T-helper 9 cell (primary cell): ENCODE data around the gene PPP1CA.

Source experiments
- DNase-seq: peaks from one replicate; pipeline ENCODE4 v3.0.0-alpha.2; 2020

PPP1CA gene

DNA sequence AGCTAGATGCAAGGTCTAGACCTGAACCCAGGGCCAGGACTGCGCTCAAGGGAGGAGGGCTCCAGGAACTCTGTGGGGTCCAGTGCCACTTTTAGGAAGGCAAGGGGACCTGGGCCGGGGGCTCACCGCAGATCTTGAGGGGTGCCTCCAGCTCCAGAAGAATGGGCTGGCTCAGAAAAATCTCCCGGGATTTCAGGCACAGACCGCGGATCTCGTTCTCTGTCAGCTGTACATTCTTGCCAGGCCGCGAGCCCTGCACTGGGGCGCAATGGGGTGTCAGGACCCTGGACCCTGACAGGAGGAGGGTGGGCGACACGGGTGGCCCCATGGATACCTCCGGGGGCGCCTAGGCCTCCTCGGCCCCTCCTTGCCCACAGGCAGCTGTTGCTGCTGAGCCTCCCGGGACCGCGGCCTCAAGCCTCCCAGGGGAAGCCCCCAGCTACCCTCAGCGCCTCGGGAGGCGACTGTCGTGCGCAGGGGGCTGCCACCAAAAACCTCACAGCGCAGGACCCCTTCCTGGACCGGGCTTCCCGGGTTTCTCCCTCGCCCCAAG lies 640 bp downstream of the PPP1CA start:
- DNase-seq: no peak

DNA sequence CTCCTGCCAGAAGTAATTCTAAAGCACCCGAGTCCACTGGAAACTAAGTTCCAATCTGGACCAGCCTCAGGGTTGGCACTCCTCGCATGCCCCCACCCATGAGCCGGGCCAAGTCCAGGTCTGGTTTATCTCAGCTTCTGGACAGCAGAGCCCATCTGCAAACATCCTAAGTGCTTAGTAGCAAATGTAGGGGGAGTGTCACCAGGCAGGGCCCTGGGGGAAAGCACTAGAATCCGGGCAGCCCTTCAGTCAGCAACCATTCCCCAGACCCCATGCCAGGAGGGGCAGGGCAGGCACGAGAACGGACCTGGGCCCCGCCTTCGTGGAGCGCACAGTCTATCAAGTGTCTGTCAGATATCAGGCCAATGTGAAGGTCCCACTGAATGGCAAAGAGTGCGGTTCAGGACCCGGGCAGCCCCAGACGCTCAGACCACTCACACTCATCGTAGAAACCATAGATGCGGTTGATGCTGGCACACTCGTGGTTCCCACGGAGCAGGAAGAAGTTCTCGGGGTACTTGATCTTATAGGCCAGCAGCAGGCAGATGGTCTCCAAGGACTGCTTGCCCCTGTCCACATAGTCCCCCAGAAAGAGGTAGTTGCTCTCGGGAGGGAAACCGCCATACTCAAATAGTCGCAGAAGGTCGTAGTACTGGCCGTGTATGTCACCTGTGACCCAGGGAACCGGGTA lies 1.3 kb downstream of the PPP1CA start:
- no peak for DNase-seq

DNA sequence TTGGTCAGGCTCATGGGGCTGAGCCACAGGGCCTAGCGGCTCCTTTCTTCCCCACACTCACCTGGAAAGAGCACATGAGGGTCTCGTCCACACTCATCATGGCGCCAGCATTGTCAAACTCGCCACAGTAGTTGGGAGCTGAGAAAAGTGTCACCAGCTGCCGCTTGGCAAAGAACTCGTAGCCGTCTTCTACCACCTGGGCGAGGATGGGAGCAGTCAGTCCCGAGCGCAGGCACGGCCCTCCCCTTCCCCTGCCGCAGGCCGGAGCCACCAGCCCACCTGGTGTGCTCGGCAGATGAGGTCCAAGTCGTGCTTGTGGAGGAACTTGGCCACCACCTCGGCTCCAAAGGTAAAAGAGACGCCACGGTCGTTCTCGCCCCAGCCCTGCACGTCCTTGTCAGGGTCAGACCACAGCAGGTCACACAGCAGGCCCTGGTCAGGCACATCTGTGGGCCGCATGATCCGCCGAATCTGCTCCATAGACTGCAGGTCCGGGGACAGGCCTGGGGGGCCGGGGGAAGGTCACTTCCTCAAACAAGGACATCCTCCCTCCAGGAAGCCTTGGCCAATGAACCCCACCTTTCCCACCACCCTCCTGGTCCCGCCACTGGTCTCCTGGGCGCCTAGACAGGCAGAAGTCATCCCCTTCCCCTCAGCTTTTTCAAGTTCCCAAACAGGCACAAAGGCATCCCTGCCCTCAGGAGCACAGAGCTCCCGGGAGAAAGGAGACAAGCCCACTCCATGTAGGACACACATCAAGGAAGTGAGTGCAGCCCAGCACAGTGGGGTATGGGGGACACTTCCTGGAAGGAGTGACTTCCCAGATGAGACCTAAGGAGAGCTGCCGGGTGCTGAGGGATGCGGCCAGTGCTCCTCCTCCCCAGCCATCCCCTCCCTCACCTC lies 2.7 kb downstream of the PPP1CA start:
- no peak for DNase-seq

DNA sequence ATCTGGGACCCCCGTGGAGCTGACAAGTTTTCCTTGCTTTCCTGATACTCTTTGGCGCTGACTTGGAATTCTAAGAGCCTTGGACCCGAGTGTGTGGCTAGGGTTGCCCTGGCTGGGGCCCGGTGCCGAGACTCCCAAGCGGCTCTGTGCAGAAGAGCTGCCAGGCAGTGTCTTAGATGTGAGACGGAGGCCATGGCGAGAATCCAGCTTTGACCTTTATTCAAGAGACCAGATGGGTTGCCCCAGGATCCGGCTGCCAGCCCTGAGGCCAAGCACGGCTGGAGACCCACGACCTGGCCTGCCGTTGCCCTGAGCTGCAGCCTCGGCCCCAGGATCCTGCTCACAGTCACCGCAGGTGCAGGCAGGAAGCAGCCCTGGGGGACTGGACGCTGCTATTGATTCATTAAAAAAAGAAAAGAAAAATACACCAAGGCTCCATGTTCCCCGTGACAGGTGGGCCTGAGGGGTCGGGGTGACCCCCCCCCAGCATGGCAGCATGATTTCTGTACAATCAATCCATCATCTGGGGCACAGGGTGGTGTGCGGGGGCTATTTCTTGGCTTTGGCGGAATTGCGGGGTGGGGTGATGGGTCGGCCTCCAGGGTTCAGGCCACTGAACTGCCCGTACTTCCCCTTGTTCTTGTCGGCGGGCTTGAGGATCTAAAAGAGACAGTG lies 3.5 kb downstream of the PPP1CA start:
- DNase-seq: no peak

DNA sequence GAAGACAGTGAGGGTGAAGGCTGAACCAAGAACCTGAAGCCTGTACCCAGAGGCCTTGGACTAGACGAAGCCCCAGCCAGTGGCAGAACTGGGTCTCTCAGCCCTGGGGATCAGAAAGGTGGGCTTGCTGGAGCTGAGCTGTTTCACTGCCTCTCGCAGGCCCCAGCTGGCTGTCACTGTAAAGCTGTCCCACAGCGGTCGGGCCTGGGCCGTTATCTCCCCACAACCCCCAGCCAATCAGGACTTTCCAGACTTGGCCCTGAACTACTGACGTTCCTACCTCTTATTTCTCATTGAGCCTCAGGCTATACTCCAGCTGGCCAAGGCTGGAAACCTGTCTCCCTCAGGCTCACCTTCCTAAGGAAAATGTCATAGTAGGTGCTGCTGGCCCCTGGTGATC lies 4.1 kb downstream of the PPP1CA start:
- DNase-seq: no peak

DNA sequence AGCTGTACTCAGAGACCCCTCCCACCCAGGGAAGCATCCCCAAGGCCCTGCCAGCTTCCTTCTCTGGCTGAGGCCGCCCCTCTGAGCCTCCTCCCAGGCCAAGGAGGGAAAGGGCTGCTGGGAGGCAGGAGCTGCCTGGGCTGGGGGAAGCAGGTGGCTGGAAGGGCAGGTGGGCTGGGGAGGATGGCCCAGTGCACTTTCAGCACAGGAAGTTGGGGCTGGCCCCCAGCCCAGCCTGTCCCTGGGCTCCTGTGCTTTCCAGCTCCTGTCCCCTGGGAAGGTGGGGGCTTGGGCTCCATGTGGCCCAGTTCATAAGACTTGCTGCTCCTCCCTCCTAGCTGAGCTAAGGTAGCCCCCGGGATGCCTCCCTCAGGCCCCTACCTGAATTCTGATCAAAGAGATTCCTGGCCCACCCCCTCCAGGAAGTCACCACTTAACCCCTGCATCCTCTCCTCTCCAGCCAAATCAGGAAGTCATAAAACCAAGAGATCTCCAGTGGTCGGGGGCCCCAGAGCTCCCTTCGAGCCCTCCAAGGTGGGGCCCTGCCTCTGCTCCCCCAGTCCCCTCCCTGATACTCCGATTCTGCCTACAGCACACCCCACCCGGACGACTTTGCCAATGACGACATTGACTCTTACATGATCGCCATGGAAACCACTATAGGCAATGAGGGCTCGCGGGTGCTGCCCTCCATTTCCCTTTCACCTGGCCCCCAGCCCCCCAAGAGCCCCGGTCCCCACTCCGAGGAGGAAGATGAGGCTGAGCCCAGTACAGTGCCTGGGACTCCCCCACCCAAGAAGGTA lies 4.9 kb downstream of the PPP1CA start:
- DNase-seq: no peak

DNA sequence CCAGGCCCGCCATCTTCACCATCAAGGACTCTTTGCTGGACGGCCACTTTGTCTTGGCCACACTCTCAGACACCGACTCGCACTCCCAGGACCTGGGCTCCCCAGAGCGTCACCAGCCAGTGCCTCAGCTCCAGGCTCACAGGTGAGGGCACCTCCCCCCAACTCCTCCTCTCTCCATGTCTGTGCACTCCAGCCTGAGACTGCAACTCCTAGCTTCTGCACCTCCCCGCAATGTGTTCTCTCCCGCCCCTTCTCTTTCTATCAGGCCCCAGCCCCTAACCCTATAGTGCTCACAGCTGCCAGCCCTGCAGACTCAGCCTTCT lies 5.4 kb downstream of the PPP1CA start:
- DNase-seq: no peak

DNA sequence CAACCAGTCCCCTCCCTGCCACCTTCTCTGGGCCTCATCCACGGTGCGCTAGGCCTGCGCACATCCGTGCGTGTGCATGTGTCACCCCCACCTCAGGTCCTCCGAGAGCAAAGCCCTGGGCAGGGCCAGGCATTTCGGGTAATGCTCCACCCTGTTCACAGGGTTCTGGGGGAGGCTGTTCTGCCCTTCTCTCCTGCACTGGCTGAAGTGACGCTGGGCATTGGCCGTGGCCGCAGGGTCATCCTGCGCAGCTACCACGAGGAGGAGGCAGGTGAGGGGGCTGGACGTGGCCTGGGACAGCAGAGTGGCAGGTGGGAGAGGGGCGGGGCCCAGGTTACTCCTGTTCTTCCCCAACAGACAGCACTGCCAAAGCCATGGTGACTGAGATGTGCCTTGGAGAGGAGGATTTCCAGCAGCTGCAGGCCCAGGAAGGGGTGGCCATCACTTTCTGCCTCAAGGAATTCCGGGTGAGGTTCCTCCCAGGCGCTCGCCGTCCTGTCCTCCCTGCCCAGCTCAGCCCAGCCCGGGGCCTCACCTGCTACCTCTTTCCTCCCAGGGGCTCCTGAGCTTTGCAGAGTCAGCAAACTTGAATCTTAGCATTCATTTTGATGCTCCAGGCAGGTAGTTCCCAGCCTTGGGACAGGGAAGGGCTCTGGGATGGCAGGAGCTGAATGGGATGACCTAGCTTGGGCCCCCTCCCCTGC lies 6.0 kb downstream of the PPP1CA start:
- DNase-seq: no peak

DNA sequence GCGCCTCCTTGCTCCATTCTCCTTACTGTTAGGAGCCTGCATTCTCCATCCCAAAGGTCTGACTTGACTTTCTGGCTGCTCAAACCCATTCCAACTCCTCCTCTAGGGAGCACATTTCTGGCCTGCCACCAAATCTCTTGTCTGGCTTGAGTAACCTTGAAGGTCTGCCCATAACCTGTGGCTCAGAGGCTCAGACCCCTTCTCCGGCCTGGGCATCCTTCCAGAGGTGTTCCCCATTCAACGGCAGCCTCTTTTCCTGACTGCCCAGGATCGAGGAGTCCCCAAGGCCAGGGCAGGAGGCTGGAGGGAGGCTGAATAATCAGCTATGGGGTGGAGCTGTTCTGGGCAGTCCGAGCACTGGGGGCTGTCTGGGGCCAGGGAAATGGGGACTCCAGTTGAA lies 7.7 kb downstream of the PPP1CA start:
- no peak for DNase-seq

DNA sequence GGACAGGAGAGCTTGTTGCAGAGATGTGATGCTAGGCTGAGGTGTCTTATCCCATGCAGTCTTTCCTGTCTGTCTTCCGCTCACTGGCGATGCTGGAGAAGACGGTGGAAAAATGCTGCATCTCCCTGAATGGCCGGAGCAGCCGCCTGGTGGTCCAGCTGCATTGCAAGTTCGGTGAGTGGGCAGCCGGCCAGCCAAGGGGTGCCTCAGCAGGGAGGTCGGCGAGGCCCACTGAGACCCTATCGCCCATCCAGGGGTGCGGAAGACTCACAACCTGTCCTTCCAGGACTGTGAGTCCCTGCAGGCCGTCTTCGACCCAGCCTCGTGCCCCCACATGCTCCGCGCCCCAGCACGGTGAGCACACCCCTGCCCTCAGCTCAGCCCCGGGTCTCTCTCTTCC lies 8.2 kb downstream of the PPP1CA start:
- no peak for DNase-seq

DNA sequence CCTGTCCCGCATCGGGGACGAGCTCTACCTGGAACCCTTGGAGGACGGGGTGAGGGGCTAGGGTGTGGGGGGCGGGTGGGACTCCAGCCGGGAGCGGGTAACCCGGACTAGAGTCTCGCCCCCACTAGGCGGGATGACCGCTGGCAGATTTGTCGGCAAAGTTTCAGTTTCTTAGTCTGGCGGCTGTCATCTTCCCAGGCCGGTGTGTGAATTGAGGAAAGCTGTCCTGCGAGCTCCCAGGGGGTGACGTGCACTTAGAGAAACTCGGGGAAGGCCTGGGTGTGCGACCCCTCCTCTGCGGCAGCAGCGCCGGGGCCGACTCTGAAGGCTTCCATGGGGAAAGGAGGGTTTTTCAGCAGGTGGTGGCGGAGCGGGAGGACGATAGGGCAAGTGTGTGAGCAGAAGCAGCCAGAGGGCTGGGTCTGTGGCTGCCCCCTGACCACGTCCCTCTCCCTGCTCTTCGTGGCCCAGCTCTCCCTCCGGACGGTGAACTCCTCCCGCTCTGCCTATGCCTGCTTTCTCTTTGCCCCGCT lies 9.4 kb downstream of the PPP1CA start:
- DNase-seq: no peak

DNA sequence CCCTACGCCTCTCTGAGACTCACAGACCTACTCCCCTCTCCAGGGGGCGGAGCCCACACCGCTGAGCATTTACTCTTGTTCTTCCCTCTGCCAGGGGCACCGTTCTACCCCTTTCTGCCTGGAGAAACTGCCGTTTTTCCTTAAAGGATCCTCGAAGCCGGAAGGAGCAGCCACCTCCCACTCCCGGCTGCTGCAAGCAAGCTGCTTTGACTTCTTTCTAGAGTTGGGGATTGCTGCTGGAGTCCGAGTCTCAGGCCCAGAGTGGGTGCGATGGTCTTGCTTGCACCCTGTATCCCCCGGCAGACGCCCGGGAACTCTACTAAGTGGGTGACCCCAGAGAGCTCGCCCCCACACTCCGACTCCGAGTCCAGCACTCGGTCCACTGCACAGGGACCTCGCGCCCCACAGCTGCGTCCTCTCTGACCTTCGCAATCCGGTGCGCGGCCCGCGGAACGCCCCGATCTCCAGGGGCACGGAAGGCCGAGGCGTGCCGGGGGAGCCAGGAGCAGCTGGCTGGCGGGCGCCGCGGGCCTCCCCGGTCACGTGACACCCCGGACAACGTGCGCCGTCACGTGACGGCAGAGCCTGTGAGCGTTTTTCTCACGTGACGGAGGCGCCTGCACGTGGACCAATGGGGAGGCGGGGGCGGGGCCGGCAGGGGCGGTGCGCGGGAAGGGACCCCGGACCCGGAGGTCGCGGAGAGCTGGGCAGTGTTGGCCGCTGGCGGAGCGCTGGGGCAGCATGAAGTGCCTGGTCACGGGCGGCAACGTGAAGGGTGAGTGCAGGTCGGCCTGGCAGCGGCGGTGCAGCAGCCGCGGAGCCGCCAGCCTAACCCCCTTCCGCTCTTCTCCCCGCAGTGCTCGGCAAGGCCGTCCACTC lies 10.1 kb downstream of the PPP1CA start, which contains the start of gene RAD9A:
Gene RAD9A, plus strand, starts transcription at position 683 of the 879 bp plus-strand sequence. Its CDS starts 59 bp downstream, at position 742.
- peak; percentile 94 for DNase-seq

DNA sequence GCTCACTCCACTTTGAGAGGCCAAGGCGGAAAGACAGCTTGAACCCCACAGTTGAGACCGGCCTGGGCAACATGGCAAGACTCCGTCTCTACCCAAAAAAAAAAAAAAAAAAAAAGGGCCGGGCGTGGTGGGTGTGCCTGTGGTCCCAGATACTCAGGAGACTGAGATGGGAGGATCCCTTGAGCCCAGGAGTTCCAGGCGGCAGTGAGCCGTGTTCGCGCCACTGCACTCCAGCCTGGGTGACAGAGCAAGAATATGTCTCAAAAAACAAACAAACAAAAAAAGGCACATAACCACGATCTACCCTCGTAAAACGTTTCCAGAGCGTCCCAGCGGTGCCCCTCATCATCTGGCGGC lies 10.7 kb downstream of the PPP1CA start:
- DNase-seq: no peak

DNA sequence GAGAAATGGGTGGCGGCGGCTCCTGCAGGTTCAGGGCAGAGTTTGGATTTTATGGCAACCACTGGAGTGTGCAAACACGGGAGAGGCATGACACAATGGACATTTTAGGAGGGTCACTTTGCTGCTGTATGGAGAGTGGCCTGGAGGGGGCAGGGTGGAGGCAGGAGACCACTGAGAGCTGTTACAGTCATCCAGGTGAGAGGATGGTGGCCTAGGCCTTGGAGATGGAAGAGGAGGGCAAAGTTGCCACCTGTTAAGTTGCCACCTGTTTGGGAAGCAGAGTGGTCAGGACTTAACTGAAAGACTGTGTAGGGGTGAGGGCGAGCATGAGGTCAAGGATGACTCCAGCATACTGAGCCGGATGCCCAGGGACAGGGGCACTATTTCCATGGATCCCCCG lies 12.2 kb downstream of the PPP1CA start:
- no peak for DNase-seq

DNA sequence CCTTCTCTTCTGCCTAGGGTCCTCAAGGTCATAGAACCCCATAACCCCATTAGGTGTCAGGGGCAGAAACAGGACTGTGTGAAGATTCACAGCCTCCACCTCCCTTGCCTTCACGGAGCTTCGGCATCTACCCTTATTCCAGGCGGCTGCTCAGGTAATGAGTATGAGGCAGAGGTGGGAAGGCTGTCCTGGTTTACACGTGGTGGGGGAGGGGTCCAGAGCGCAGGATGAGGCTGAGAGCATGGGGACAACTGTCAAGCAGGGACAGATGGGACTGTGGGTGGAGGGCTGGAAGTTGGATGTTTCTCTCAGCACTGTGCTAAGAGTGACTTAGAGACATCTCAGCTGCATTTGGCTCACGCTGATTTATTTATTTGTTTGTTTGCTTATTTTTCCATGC lies 14.1 kb downstream of the PPP1CA start:
- no peak for DNase-seq

DNA sequence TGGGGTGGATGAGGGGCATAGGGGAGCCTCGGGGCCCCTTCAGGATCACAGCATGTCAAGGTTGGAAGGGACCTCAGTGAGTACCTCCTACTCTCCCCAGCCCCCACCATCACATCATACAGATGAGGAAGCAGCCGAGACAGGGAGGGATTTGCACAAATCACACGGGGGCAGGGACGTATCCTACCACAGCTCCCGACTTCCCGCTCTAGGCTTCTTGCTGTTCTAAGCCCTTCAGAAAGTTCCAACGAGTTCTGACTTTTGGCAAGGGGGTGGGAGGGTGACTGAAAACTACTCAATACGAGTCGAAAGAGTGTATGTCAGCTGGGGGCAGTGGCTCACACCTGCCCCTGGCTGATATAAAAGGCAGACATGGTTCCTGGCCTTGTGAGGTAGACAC lies 14.6 kb downstream of the PPP1CA start:
- DNase-seq: no peak

DNA sequence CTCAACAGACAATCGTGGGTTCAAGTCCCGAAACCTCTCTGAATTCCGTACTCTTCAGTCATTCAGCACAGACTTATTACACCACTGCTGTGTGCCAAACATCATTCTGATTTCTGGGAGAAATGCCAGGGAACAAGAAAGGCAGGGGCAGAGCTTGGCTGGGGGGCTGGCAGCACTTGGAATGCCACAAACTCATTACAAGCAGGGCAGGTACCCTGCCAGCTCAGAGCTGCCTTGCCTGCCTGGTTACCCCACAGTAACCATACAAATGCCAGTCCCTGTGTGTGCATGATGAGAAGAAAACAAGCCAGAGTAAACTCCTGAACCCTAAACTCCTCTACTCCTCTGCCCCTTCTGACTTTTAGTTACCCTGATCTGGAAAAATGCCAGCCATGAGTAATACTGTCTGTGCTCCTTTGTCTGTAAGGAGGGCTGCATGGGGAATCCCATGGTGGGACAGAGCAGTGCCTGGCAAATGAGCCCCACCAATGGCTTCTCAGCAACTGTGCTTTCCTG lies 16.7 kb downstream of the PPP1CA start:
- DNase-seq: no peak

DNA sequence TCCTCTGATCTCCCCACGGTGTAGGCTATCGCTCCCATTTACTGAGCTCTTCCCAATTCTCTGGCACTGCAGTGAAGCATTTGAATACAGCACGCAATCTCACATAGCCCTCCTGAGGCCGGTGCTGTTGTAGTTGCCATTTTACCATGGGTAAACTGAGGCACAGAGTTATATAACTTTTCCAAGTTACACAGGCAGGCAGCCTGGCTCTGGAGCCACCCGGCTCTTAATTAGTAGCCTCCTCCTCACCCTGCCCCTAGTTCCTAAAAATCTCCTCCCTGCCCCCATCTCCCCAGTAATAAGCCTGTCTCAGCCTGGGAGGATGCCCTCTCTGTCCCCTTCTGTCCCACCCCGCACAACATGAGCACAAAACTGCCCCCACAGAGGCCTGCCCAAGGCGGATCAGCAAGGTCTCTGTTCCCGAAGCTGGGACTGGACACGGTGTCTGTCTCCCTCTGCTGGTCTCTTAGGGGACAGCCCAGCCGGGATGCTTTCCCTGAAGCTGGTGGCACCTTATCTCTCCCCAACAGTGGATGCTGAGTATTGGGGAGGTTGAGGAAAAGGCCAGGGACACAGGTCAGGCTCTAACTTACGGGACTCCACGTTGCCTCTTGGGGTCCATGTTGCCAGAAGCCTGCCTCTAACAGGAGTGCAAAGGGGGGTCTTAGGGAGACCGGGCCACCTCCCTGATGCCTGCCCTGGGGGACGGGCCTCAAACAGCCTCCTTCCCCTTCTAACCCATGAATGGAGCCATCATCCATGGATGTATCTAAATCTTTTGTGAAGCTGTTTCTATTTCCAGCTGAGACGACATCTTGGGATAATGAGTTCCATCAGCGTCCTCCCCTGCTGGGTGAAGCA lies 19.2 kb downstream of the PPP1CA start:
- peak; percentile 77 for DNase-seq

DNA sequence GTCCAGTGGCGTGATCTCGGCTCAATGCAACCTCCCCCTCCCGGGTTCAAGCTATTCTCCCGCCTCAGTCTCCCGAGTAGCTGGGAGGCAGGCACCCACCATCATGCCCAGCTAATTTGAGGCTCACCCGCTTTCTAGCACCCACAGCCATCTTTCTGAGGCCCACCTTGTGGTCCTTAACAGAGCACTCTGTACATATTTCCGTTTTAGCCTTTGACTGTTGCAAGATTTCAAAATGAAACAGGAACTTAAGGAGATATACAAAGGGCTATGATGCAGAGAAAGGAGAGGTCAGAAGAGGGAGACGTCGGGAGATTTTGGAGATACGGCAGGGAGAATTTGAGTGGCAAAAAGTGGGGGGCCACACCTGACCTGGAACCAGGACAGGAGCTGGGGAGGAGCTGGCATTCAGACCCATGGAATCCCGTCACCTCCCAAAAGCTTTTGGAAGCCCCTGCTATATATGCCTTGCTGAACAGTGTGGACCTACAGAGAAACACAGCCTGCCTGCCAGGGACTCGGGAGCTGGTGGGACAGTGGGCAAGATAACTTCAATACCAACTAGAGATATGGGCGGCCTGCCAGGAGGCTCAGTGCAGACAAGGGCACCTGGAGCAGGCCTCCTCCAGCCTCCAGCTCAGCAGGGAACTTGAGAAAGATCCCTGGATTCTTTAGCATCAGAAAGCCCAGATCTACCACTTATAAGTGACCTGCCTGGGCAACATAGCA lies 20.2 kb downstream of the PPP1CA start:
- no peak for DNase-seq
